Measurements from ENCODE around the gene POTEG.
A peak's percentile ranks its signal among the peaks of the same experiment; 100 is the strongest.
"Not testable (repeated sequence)": the region's sequence is repeated elsewhere in the genome, so short reads cannot be mapped to it uniquely, and the experiment has no call there.

Gene POTEG

GRCh38 chr14:19390230-19390629 lies 43.9 kb downstream of the POTEG start:
- H3K4me1 ChIP-seq; H3K9me3 ChIP-seq; DNase-seq; intact Hi-C loops (cut with DNase I; ENCODE audit: low total_unique reads); H3K4me3 ChIP-seq; H3K36me3 ChIP-seq; H3K27me3 ChIP-seq; H3K27ac ChIP-seq: not testable (repeated sequence)

- H3K4me3 ChIP-seq; intact Hi-C loops (cut with DNase I; ENCODE audit: low total_unique reads): not testable (repeated sequence)
Measured at GRCh38 chr14:19388741-19389140, 45.4 kb downstream of the POTEG start.

GRCh38 chr14:19386996-19387395 lies 47.1 kb downstream of the POTEG start:
- intact Hi-C loops (cut with DNase I; ENCODE audit: low total_unique reads); DNase-seq: not testable (repeated sequence)

More at GRCh38 chr14:19388741-19389140, 45.4 kb downstream of the POTEG start:
- not testable (repeated sequence) for H3K36me3 ChIP-seq, H3K27ac ChIP-seq, DNase-seq, H3K4me1 ChIP-seq, H3K9me3 ChIP-seq, H3K27me3 ChIP-seq

GRCh38 chr14:19386309-19386708 lies 47.8 kb downstream of the POTEG start:
- H3K27me3 ChIP-seq; H3K9me3 ChIP-seq; H3K27ac ChIP-seq; DNase-seq; H3K4me1 ChIP-seq; H3K36me3 ChIP-seq; H3K4me3 ChIP-seq; intact Hi-C loops (cut with DNase I; ENCODE audit: low total_unique reads): not testable (repeated sequence)

More at GRCh38 chr14:19386996-19387395, 47.1 kb downstream of the POTEG start:
- not testable (repeated sequence) for H3K4me1 ChIP-seq, H3K9me3 ChIP-seq, H3K36me3 ChIP-seq, H3K4me3 ChIP-seq, H3K27me3 ChIP-seq, H3K27ac ChIP-seq

- H3K27ac ChIP-seq; intact Hi-C loops (cut with DNase I; ENCODE audit: low total_unique reads); DNase-seq; H3K9me3 ChIP-seq; H3K36me3 ChIP-seq; H3K27me3 ChIP-seq; H3K4me1 ChIP-seq; H3K4me3 ChIP-seq: not testable (repeated sequence)
Measured at GRCh38 chr14:19384088-19384781, 49.9 kb downstream of the POTEG start.

- H3K4me3 ChIP-seq; intact Hi-C loops (cut with DNase I; ENCODE audit: low total_unique reads); H3K36me3 ChIP-seq; H3K4me1 ChIP-seq; H3K27me3 ChIP-seq; H3K9me3 ChIP-seq; H3K27ac ChIP-seq: not testable (repeated sequence)
- peak in 1 of 2 donors; percentile 19 for DNase-seq
Measured at GRCh38 chr14:19383008-19383584, 51.0 kb downstream of the POTEG start.

- H3K27ac ChIP-seq; H3K4me1 ChIP-seq; H3K4me3 ChIP-seq; intact Hi-C loops (cut with DNase I; ENCODE audit: low total_unique reads); H3K9me3 ChIP-seq; H3K36me3 ChIP-seq; DNase-seq; H3K27me3 ChIP-seq: not testable (repeated sequence)
Measured at GRCh38 chr14:19380137-19380536, 54.0 kb downstream of the POTEG start.

GRCh38 chr14:19374451-19374903 lies 59.7 kb downstream of the POTEG start:
- intact Hi-C loops (cut with DNase I; ENCODE audit: low total_unique reads); H3K27ac ChIP-seq; H3K27me3 ChIP-seq; H3K36me3 ChIP-seq; H3K4me1 ChIP-seq; H3K4me3 ChIP-seq; H3K9me3 ChIP-seq; DNase-seq: not testable (repeated sequence)

GRCh38 chr14:19372813-19373500 lies 61.2 kb downstream of the POTEG start:
- H3K9me3 ChIP-seq; H3K36me3 ChIP-seq; H3K4me3 ChIP-seq; H3K27ac ChIP-seq; H3K4me1 ChIP-seq; H3K27me3 ChIP-seq; intact Hi-C loops (cut with DNase I; ENCODE audit: low total_unique reads): not testable (repeated sequence)
- peak in 1 of 2 donors; percentile 50 for DNase-seq

GRCh38 chr14:19371767-19372166 lies 62.4 kb downstream of the POTEG start:
- H3K27me3 ChIP-seq; H3K4me1 ChIP-seq; H3K4me3 ChIP-seq; intact Hi-C loops (cut with DNase I; ENCODE audit: low total_unique reads); H3K9me3 ChIP-seq; H3K27ac ChIP-seq; H3K36me3 ChIP-seq: not testable (repeated sequence)
- DNase-seq = peak in 1 of 2 donors; percentile 48

GRCh38 chr14:19362803-19363202 lies 71.3 kb downstream of the POTEG start:
- H3K27ac ChIP-seq; H3K27me3 ChIP-seq; H3K36me3 ChIP-seq; H3K4me3 ChIP-seq; intact Hi-C loops (cut with DNase I; ENCODE audit: low total_unique reads); DNase-seq; H3K9me3 ChIP-seq; H3K4me1 ChIP-seq: not testable (repeated sequence)

- intact Hi-C loops (cut with DNase I; ENCODE audit: low total_unique reads); H3K36me3 ChIP-seq; H3K4me3 ChIP-seq; H3K9me3 ChIP-seq; DNase-seq; H3K4me1 ChIP-seq; H3K27ac ChIP-seq; H3K27me3 ChIP-seq: not testable (repeated sequence)
Measured at GRCh38 chr14:19362323-19362722, 71.8 kb downstream of the POTEG start.

GRCh38 chr14:19361636-19362253 lies 72.4 kb downstream of the POTEG start:
- H3K27me3 ChIP-seq; H3K4me3 ChIP-seq; H3K36me3 ChIP-seq; H3K9me3 ChIP-seq; H3K27ac ChIP-seq; H3K4me1 ChIP-seq; intact Hi-C loops (cut with DNase I; ENCODE audit: low total_unique reads): not testable (repeated sequence)
- DNase-seq = peak in 1 of 2 donors; percentile 13
